ENCODE results near the gene PIEZO1. TPM values are rescaled to one million over a fixed set of nuclear protein-coding genes. Genes with fewer than 3 reads are reported as not detected.

Gene PIEZO1
- total RNA-seq, 1 experiment from 2014 or later, result 224 TPM

DNA sequence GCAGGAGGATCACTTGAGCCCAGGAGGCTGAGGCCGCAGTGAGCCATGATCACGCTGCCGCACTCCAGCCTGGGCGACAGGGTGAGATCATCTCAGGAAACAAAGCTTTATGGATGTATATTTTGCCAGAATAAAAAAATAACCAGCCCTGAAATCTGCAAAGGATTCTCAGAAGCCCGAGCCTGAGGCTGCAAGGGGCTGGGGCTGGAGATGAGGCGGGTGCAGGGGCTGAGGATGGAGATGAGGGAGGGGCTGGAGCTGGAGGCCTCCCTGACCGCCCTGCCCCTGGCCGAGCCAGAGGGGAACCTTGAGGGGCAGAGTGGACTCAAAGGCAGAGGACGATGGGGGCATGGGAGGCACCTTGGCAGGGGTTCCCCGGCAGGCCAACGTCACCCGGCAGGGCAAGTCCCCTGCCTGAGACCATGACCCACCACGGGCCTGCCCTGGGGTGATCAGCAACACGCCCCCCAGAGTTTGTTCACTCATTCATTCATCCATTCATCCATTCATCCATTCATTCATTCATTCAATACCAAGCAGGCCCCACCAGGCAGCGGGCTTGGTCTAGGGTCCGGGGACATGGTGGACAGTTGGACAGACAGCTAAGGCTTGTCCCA lies 32.5 kb downstream of the PIEZO1 start:
- intact Hi-C loops (cut with micrococcal nuclease), result no loop called here
- no TSS peak for BruUV-seq (replicated peaks)
- H4K20me1 ChIP-seq (ENCODE audit: insufficient read depth), result peaks cover 11% of the 10 kb centered on the region; the same call in 1 of the 2 replicates
- H3K27ac ChIP-seq (ENCODE audit: low read depth, low read length), result no peak overlapping the region
- no peaks in the 10 kb centered on the region for H3K9me3 ChIP-seq (ENCODE audit: control insufficient read depth in 1 of 2, insufficient read depth in 1 of 2, low read depth in 1 of 2, low read length in 2 of 2)
- no peaks in the 10 kb centered on the region for H3K9me2 ChIP-seq (ENCODE audit: insufficient read depth)
- peaks cover 90% of the 10 kb centered on the region for H3K79me2 ChIP-seq (ENCODE audit: insufficient read depth, low read length)
- peaks cover 0 to 12% of the 10 kb centered on the region in 2 experiments; a peak in 2 of 4 replicates for H3K4me1 ChIP-seq (ENCODE audit: control insufficient read depth in 1 of 2, insufficient read depth in 2 of 2, low read length in 2 of 2)
- H3K27me3 ChIP-seq (ENCODE audit: insufficient read depth, low read length), result no peaks in the 10 kb centered on the region
- RAD21 ChIA-PET (ENCODE audit: low non-redundant PET in 1 of 2, low total read pairs in 2 of 2, uncharacterized antibody in 2 of 2, unreplicated experiment in 2 of 2), result no interaction called here
- no peak overlapping the region for H2AFZ ChIP-seq (ENCODE audit: low read depth, low read length, poor library complexity, severe bottlenecking)
- no peak for ATAC-seq
- CTCF ChIA-PET, result no interaction called here
- H3K4me3 ChIP-seq (replicated peaks in 1 of 2; ENCODE audit: low read depth in 1 of 2, low read length in 2 of 2), result no peak overlapping the region
- no peak overlapping the region for H3K4me2 ChIP-seq (ENCODE audit: low read length)
- no peak overlapping the region for H3K9ac ChIP-seq (ENCODE audit: low read length)
- no peak for DNase-seq (ENCODE audit: low read depth, low spot score)
- H3K36me3 ChIP-seq (ENCODE audit: control insufficient read depth in 1 of 2, insufficient read depth in 2 of 2, low read length in 2 of 2), result peaks cover 2 to 13% of the 10 kb centered on the region in 2 experiments; a peak in 2 of 4 replicates
- TF ChIP-seq FOSL1 (IDR thresholded peaks at IDR 0.05; ENCODE audit: low read depth), result no peak
- no peak for TF ChIP-seq TCF7L2 (IDR thresholded peaks at IDR 0.05; ENCODE audit: borderline replicate concordance, extremely low read depth, insufficient read depth, insufficient read length)
- TF ChIP-seq POLR2A (IDR thresholded peaks at IDR 0.05; ENCODE audit: borderline replicate concordance, extremely low read depth, insufficient read depth, insufficient read length), result no peak
- TF ChIP-seq POLR2AphosphoS5 (IDR thresholded peaks at IDR 0.05; ENCODE audit: low read depth, low read length), result no peak
- TF ChIP-seq, protein P1, sequence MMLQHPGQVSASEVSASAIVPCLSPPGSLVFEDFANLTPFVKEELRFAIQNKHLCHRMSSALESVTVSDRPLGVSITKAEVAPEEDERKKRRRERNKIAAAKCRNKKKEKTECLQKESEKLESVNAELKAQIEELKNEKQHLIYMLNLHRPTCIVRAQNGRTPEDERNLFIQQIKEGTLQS (IDR thresholded peaks at IDR 0.05), result no peak
- TF ChIP-seq RAD21 (IDR thresholded peaks at IDR 0.05; ENCODE audit: low read depth), result no peak
- no peak for TF ChIP-seq CEBPB (IDR thresholded peaks at IDR 0.05; ENCODE audit: low read depth)
- no peak for TF ChIP-seq EZH2 (IDR thresholded peaks at IDR 0.05)
- TF ChIP-seq SP1 (IDR thresholded peaks at IDR 0.05; ENCODE audit: low read depth), result no peak
- TF ChIP-seq, protein P2, sequence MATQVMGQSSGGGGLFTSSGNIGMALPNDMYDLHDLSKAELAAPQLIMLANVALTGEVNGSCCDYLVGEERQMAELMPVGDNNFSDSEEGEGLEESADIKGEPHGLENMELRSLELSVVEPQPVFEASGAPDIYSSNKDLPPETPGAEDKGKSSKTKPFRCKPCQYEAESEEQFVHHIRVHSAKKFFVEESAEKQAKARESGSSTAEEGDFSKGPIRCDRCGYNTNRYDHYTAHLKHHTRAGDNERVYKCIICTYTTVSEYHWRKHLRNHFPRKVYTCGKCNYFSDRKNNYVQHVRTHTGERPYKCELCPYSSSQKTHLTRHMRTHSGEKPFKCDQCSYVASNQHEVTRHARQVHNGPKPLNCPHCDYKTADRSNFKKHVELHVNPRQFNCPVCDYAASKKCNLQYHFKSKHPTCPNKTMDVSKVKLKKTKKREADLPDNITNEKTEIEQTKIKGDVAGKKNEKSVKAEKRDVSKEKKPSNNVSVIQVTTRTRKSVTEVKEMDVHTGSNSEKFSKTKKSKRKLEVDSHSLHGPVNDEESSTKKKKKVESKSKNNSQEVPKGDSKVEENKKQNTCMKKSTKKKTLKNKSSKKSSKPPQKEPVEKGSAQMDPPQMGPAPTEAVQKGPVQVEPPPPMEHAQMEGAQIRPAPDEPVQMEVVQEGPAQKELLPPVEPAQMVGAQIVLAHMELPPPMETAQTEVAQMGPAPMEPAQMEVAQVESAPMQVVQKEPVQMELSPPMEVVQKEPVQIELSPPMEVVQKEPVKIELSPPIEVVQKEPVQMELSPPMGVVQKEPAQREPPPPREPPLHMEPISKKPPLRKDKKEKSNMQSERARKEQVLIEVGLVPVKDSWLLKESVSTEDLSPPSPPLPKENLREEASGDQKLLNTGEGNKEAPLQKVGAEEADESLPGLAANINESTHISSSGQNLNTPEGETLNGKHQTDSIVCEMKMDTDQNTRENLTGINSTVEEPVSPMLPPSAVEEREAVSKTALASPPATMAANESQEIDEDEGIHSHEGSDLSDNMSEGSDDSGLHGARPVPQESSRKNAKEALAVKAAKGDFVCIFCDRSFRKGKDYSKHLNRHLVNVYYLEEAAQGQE (IDR thresholded peaks at IDR 0.05; ENCODE audit: low read depth), result no peak
- TF ChIP-seq ZNF274 (IDR thresholded peaks at IDR 0.05; ENCODE audit: low read depth, low read length), result no peak
- no peak for TF ChIP-seq SIN3A (IDR thresholded peaks at IDR 0.05; ENCODE audit: low read depth)
- no peak for TF ChIP-seq JUND (IDR thresholded peaks at IDR 0.05)
- TF ChIP-seq, protein P3, sequence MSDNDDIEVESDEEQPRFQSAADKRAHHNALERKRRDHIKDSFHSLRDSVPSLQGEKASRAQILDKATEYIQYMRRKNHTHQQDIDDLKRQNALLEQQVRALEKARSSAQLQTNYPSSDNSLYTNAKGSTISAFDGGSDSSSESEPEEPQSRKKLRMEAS (IDR thresholded peaks at IDR 0.05), result no peak
- TF ChIP-seq, protein P4, sequence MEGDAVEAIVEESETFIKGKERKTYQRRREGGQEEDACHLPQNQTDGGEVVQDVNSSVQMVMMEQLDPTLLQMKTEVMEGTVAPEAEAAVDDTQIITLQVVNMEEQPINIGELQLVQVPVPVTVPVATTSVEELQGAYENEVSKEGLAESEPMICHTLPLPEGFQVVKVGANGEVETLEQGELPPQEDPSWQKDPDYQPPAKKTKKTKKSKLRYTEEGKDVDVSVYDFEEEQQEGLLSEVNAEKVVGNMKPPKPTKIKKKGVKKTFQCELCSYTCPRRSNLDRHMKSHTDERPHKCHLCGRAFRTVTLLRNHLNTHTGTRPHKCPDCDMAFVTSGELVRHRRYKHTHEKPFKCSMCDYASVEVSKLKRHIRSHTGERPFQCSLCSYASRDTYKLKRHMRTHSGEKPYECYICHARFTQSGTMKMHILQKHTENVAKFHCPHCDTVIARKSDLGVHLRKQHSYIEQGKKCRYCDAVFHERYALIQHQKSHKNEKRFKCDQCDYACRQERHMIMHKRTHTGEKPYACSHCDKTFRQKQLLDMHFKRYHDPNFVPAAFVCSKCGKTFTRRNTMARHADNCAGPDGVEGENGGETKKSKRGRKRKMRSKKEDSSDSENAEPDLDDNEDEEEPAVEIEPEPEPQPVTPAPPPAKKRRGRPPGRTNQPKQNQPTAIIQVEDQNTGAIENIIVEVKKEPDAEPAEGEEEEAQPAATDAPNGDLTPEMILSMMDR (IDR thresholded peaks at IDR 0.05 in 2 of 3, conservative IDR thresholded peaks at IDR 0.05 in 1 of 3; ENCODE audit: borderline replicate concordance in 1 of 3, insufficient read depth in 1 of 3, low read depth in 2 of 3, low read length in 2 of 3), result no peak
- TF ChIP-seq ZFX (IDR thresholded peaks at IDR 0.05), result no peak
- POLR2A ChIA-PET, result no interaction called here

Measured in HCT116 (cell line).